ENCODE results near the gene SFPQ. TPM values are rescaled to one million over a fixed set of nuclear protein-coding genes. Genes with fewer than 3 reads are reported as not detected.
"Not testable (repeated sequence)": the region's sequence is repeated elsewhere in the genome, so short reads cannot be mapped to it uniquely, and the experiment has no call there.

The SFPQ gene
- total RNA-seq, 1 donor from 2014 or later, result 215 TPM

GRCh38 chr1:35142294-35142693, 50.7 kb downstream of the SFPQ start:
- not testable (repeated sequence) for DNase-seq

- DNase-seq, result not testable (repeated sequence)
Measured at GRCh38 chr1:35137590-35137989, 55.4 kb downstream of the SFPQ start.

GRCh38 chr1:35136780-35137179, 56.2 kb downstream of the SFPQ start:
- no peak for DNase-seq

Small RNA genes within 50 kb of the gene (small RNA-seq; reads per million reads assigned to genes)
- not detected for gene RF00019 (ENCODE audit: low replicate concordance)

Other genes starting within 250 kb of the SFPQ start
- gene TMEM35B, start 207.8 kb downstream of the SFPQ start, total RNA-seq, result 17.0 TPM
- gene ZMYM6, start 161.2 kb downstream of the SFPQ start, total RNA-seq, result 20.2 TPM
- gene ZMYM1, start 113.8 kb downstream of the SFPQ start, total RNA-seq, result 21.5 TPM
- gene ZMYM4, start 75.6 kb upstream of the SFPQ start, total RNA-seq, result 39.7 TPM

All from skin of body (tissue), 3 donors.